GM12878 (cell line): ENCODE measurements around the gene ADAP1. TPM values are rescaled to one million over a fixed set of nuclear protein-coding genes. Genes with fewer than 3 reads are reported as not detected.

Source experiments
- ATAC-seq: fragments of 200-7000 bp; cut with Tn5 transposase; 3 replicates; pipeline ENCODE4 v1.9.1; 2020; ENCODE audit warnings: mild to moderate bottlenecking, moderate library complexity
- BruUV-seq: library from RNA; stranded (reverse); fragments of 400-500 nt; replicated peaks from 2 replicates; lab custom pipeline; 2021; lab: Mats Ljungman, UMichigan
- CTCF ChIA-PET: fragments of 300-600 bp; sonication (Branson Sonifier 250); formaldehyde crosslinking; extraction: SDS; loops from one replicate; lab custom pipeline; 2021; ENCODE audit warnings: inconsistent platforms; lab: Yijun Ruan, JAX
- POLR2A ChIA-PET: fragments of 350-600 bp; formaldehyde crosslinking; extraction: SDS; loops from one replicate; lab custom pipeline; 2021; ENCODE audit warnings: inconsistent platforms; lab: Charles Lee
- RAD21 ChIA-PET: fragments of 300-600 bp; sonication (Branson Sonifier 250); formaldehyde crosslinking; loops from one replicate; lab custom pipeline; 2023; ENCODE audit warnings: antibody characterized with exemption; ENCODE audit not compliant: unreplicated experiment; lab: Charles Lee
- SMC1A ChIA-PET: fragments of 300-600 bp; sonication (Branson Sonifier 250); formaldehyde crosslinking; loops from one replicate; lab custom pipeline; 2023; ENCODE audit not compliant: unreplicated experiment, uncharacterized antibody; lab: Charles Lee
- DNase-seq: peaks from one replicate; pipeline ENCODE4 v3.0.0-alpha.2; 2011; ENCODE audit warnings: low read depth, low spot score
- FAIRE-seq: peaks from 3 replicates; lab custom pipeline; 2011; peaks lifted over from hg19 to GRCh38; lab: Jason Lieb, UNC
- H2AFZ ChIP-seq: 2 replicates; pipeline ENCODE4 v1.6.0; 2011; ENCODE audit warnings: low read depth, low read length, control low read depth; ENCODE audit not compliant: control insufficient read depth
- H3K27ac ChIP-seq: 2 replicates; pipeline ENCODE4 v1.5.1; 2011; ENCODE audit warnings: control low read depth; ENCODE audit not compliant: control insufficient read depth, insufficient read depth
- H3K27me3 ChIP-seq, 2 experiments: replicated peaks in 1 of 2; 2 replicates each; pipeline versions ENCODE4 v1.6.0 to v1.6.1; 2011; ENCODE audit warnings: low read length in 1 of 2; ENCODE audit not compliant: control insufficient read depth in 2 of 2, insufficient read depth in 2 of 2
- H3K36me3 ChIP-seq, 2 experiments: 2 replicates each; pipeline ENCODE4 v1.5.1; 2011; ENCODE audit warnings: low read length in 1 of 2; ENCODE audit not compliant: control insufficient read depth in 2 of 2, insufficient read depth in 2 of 2
- H3K4me1 ChIP-seq: 2 replicates; pipeline ENCODE4 v1.6.1; 2011; ENCODE audit warnings: mild to moderate bottlenecking, low read length, moderate library complexity, mixed read lengths; ENCODE audit not compliant: control insufficient read depth, insufficient read depth
- H3K4me2 ChIP-seq: 2 replicates; pipeline ENCODE4 v1.6.0; 2011; ENCODE audit warnings: control low read depth; ENCODE audit not compliant: control insufficient read depth, insufficient read depth
- H3K4me3 ChIP-seq: fragments of 200-600 bp; sonication (generic); 2 replicates; pipeline ENCODE4 v1.5.1; 2016
- H3K79me2 ChIP-seq: 2 replicates; pipeline ENCODE4 v1.6.0; 2011; ENCODE audit warnings: low read length; ENCODE audit not compliant: control insufficient read depth, insufficient read depth
- H3K9ac ChIP-seq: 2 replicates; pipeline ENCODE4 v1.8.0; 2011; ENCODE audit warnings: low read length, control low read depth, mixed read lengths; ENCODE audit not compliant: control insufficient read depth, insufficient read depth
- H3K9me3 ChIP-seq: replicated peaks from 3 replicates; pipeline ENCODE4 v1.5.1; 2011; ENCODE audit warnings: mild to moderate bottlenecking, low read length; ENCODE audit not compliant: control insufficient read depth, insufficient read depth
- H4K20me1 ChIP-seq: 2 replicates; pipeline ENCODE4 v1.6.0; 2011; ENCODE audit not compliant: control insufficient read depth, insufficient read depth
- CHD4 ChIP-seq: fragments of 200-600 bp; sonication (generic); IDR thresholded peaks from 2 replicates; pipeline ENCODE4 v1.6.1; 2016; ENCODE audit warnings: mild to moderate bottlenecking
- CREM ChIP-seq: IDR thresholded peaks from 2 replicates; pipeline ENCODE4 v1.6.1; 2014; ENCODE audit warnings: antibody characterized with exemption, low read depth
- JUND ChIP-seq: IDR thresholded peaks from 2 replicates; pipeline ENCODE4 v1.6.1; 2012; ENCODE audit warnings: low read depth, mild to moderate bottlenecking, low read length, improper control_type of control experiment, moderate library complexity
- MEF2B ChIP-seq: fragments of 450-650 bp; IDR thresholded peaks from 2 replicates; pipeline ENCODE4 v1.6.1; 2018; ENCODE audit warnings: mild to moderate bottlenecking, moderate library complexity; ENCODE audit not compliant: partially characterized antibody, poor library complexity, severe bottlenecking
- POLR2A ChIP-seq: IDR thresholded peaks from 2 replicates; pipeline ENCODE4 v1.6.1; 2011; ENCODE audit warnings: low read depth, mild to moderate bottlenecking, low read length
- POLR2AphosphoS5 ChIP-seq: IDR thresholded peaks from 2 replicates; pipeline ENCODE4 v1.6.1; 2011; ENCODE audit warnings: mild to moderate bottlenecking, low read length, inconsistent platforms
- PRDM15 ChIP-seq: fragments of 450-650 bp; formaldehyde crosslinking; IDR thresholded peaks from 2 replicates; pipeline ENCODE4 v1.4.0; 2020; ENCODE audit warnings: mild to moderate bottlenecking, moderate library complexity
- SIN3A ChIP-seq: IDR thresholded peaks from 2 replicates; pipeline ENCODE4 v1.6.1; 2012; ENCODE audit warnings: low read depth, low read length, improper control_type of control experiment
- WGBS: methylation state at CpG from one replicate; pipeline ENCODE4 v1.1.6; 2016; ENCODE audit warnings: low lambda C conversion rate; ENCODE audit not compliant: insufficient replicate concordance, insufficient coverage; ENCODE audit errors: missing lambda C conversion rate; 5-methylcytosine and 5-hydroxymethylcytosine counted together
- in situ Hi-C: fragments of 300-500 bp; cut with MboI; formaldehyde crosslinking; loops from 9 replicates; pipeline ENCODE4 v1.14.3; 2018; ENCODE audit warnings: mixed read lengths
- intact Hi-C: fragments of 100-400 bp; cut with micrococcal nuclease; formaldehyde crosslinking; loops from one replicate; pipeline ENCODE4 v1.14.2; 2022; ENCODE audit not compliant: unreplicated experiment
- polyA plus RNA-seq, 11 experiments: library from polyadenylated mRNA; depleted of rRNA in 4 of 11; unstranded in 6 of 11; stranded (reverse) in 5 of 11; fragments of >200 nt; fragmentation: Nextera tagmentation in 4 of 11; fragmentation: Illumina TruSeq in 1 of 11; extraction: Ambion mirVana in 4 of 11; extraction: Trizol in 1 of 11; gene quantifications; 1 replicate in 1 of 11; 2 replicates in 10 of 11; pipeline versions ENCODE4 v1.2.1 to v1.2.3, GENCODE V29; 2011 to 2016; ENCODE audit warnings: inconsistent platforms in 2 of 11, missing spikeins in 2 of 11, low read depth in 1 of 11
- total RNA-seq, 4 experiments: library from RNA; depleted of rRNA in 3 of 4; stranded (reverse); fragments of >200 nt in 3 of 4; fragmentation: Illumina TruSeq in 1 of 4; extraction: Trizol in 1 of 4; gene quantifications; 2 replicates each; pipeline versions ENCODE4 v1.2.1 to v1.2.3, GENCODE V29; 2013 to 2021

The ADAP1 gene
- total and polyA plus RNA-seq, 10 of the 15 experiments (the other 5 are each of a cell fraction or from before 2014, with no cell fraction given) = 0.22 to 44.2 (median 22.0) TPM; not detected in 1

GRCh38 chr7:964401-965231 is 10.1 kb upstream of the ADAP1 start:
- TF ChIP-seq CHD4 = no peak
- peak; percentile 59 for TF ChIP-seq POLR2A
- TF ChIP-seq JUND = no peak
- TF ChIP-seq PRDM15 (CRISPR knock-in tag) = no peak
- no peak for TF ChIP-seq MEF2B
- 0 out of 2 replicates have a peak, but pooled peaks have one; percentile 13 for TF ChIP-seq POLR2AphosphoS5
- TF ChIP-seq CREM = no peak
- TF ChIP-seq SIN3A = no peak
- TF ChIP-seq, all 136 proteins: peak for 2
- BruUV-seq = no TSS peak
- Histone ChIP-seq H3K36me3 (peaks cover 14 to 16% of the 10 kb centered on the region in 2 experiments), H3K4me1 (peaks cover 8% of the 10 kb centered on the region), H3K27me3 (no peaks in the 10 kb centered on the region), H3K27ac (no peak overlapping the region), H3K9me3 (no peaks in the 10 kb centered on the region; the same call in 2 of the 3 replicates), H2AFZ (no peak overlapping the region), H3K4me3 (no peak overlapping the region), H3K9ac (no peak overlapping the region), H3K4me2 (no peak overlapping the region), H4K20me1 (no peaks in the 10 kb centered on the region), H3K79me2 (no peaks in the 10 kb centered on the region)
- RAD21 ChIA-PET = no interaction called here
- DNase-seq = no peak
- SMC1A ChIA-PET = interaction anchor here (1.3 kb wide), 1 partner anchor 9 kb away, joined by 5 read pairs; no protein-coding TSS in a partner anchor
- in situ Hi-C loops = loop anchor here (5.0 kb wide), 1 partner anchor 647 kb away; no protein-coding TSS in a partner anchor
- no peak for FAIRE-seq
- CTCF ChIA-PET = interaction anchor here (0.6 to 1.0 kb wide), 2 partner anchors 14 to 107 kb away, joined by 3 read pairs; no protein-coding TSS in a partner anchor
- intact Hi-C loops = no loop called here
- POLR2A ChIA-PET = no interaction called here
- WGBS = 35% methylated on average over 27 of the region's 27 CpGs
- peak; percentile 47 for ATAC-seq
